HepG2 (cell line): ENCODE measurements around the gene FAM193A. TPM values are rescaled to one million over a fixed set of nuclear protein-coding genes. Genes with fewer than 3 reads are reported as not detected.

Experiments
- ATAC-seq: fragments of 200-7000 bp; cut with Tn5 transposase; 3 replicates; pipeline ENCODE4 v1.9.1; 2020; ENCODE audit warnings: mild to moderate bottlenecking, moderate library complexity
- BruUV-seq: library from RNA; stranded (reverse); fragments of 400-500 nt; replicated peaks from 2 replicates; lab custom pipeline; 2021; lab: Mats Ljungman, UMichigan
- CTCF ChIA-PET: fragments of 300-600 bp; formaldehyde crosslinking; extraction: SDS; loops from one replicate; lab custom pipeline; 2021; ENCODE audit warnings: low total read pairs, inconsistent platforms, low intra/inter-chr PET ratio; lab: Yijun Ruan, JAX
- POLR2A ChIA-PET: fragments of 350-600 bp; sonication (Branson Sonifier 250); formaldehyde crosslinking; loops from one replicate; lab custom pipeline; 2020; ENCODE audit warnings: antibody characterized with exemption, inconsistent platforms; lab: Yijun Ruan, JAX
- DNase-seq: peaks from one replicate; pipeline ENCODE4 v3.0.0-alpha.2; 2015; ENCODE audit warnings: low spot score
- FAIRE-seq: peaks from 3 replicates; lab custom pipeline; 2011; peaks lifted over from hg19 to GRCh38; lab: Jason Lieb, UNC
- H2AFZ ChIP-seq: one replicate; pipeline ENCODE4 v1.6.1; 2011; ENCODE audit warnings: low read length, inconsistent platforms
- H3K27ac ChIP-seq: fragments of 300-600 bp; 3 replicates; pipeline ENCODE4 v1.8.0; 2011; ENCODE audit warnings: mixed run types, mild to moderate bottlenecking, mixed read lengths, low read length, inconsistent platforms; ENCODE audit not compliant: insufficient read depth; ENCODE audit errors: extremely low read length
- H3K27me3 ChIP-seq, 2 experiments: fragments of 200-600 bp in 1 of 2; 2 replicates in 1 of 2; 3 replicates in 1 of 2; pipeline versions ENCODE4 v1.6.0 to v1.8.0; 2011; ENCODE audit warnings: low read length in 2 of 2, mild to moderate bottlenecking in 2 of 2, moderate library complexity in 2 of 2, inconsistent platforms in 1 of 2; ENCODE audit not compliant: insufficient read depth in 2 of 2, control insufficient read depth in 1 of 2
- H3K36me3 ChIP-seq, 2 experiments: fragments of 200-600 bp in 1 of 2; replicated peaks in 1 of 2; 2 replicates in 1 of 2; 3 replicates in 1 of 2; pipeline versions ENCODE4 v1.5.1 to v1.8.0; 2011; ENCODE audit warnings: low read length in 2 of 2, inconsistent platforms in 1 of 2; ENCODE audit not compliant: insufficient read depth in 2 of 2, control insufficient read depth in 1 of 2
- H3K4me1 ChIP-seq: 2 replicates; pipeline ENCODE4 v1.5.1; 2012; ENCODE audit warnings: low read length, inconsistent platforms; ENCODE audit not compliant: insufficient read depth
- H3K4me2 ChIP-seq: 2 replicates; pipeline ENCODE4 v1.6.0; 2011; ENCODE audit warnings: low read depth, low read length, inconsistent platforms
- H3K4me3 ChIP-seq, 3 experiments: fragments of 200-600 bp in 1 of 3; sonication (generic), shearing (Covaris generic) in 1 of 3; replicated peaks in 1 of 3; 2 replicates each; pipeline ENCODE4 v1.5.1; 2011 to 2016; ENCODE audit warnings: low read length in 3 of 3, inconsistent platforms in 2 of 3, low read depth in 2 of 3, mild to moderate bottlenecking in 2 of 3, control low read depth in 1 of 3, mixed read lengths in 1 of 3; ENCODE audit not compliant: insufficient read depth in 1 of 3
- H3K79me2 ChIP-seq: one replicate; pipeline ENCODE4 v1.6.1; 2011; ENCODE audit warnings: low read length, inconsistent platforms; ENCODE audit not compliant: insufficient read depth
- H3K9ac ChIP-seq: 2 replicates; pipeline ENCODE4 v1.6.0; 2011; ENCODE audit warnings: mild to moderate bottlenecking, low read depth, low read length, inconsistent platforms; ENCODE audit not compliant: insufficient read depth
- H3K9me3 ChIP-seq: 2 replicates; pipeline ENCODE4 v1.5.1; 2012; ENCODE audit warnings: mild to moderate bottlenecking, low read length
- H4K20me1 ChIP-seq: 2 replicates; pipeline ENCODE4 v1.6.0; 2011; ENCODE audit warnings: inconsistent platforms, mild to moderate bottlenecking, low read length, moderate library complexity; ENCODE audit not compliant: insufficient read depth
- ETV6 ChIP-seq: sonication (generic); formaldehyde crosslinking; conservative IDR thresholded peaks from 2 replicates; pipeline ENCODE4 v1.4.0; 2020; ENCODE audit warnings: missing genetic modification reagents
- MAFK ChIP-seq, 2 experiments: IDR thresholded peaks in 1 of 2; conservative IDR thresholded peaks in 1 of 2; 2 replicates each; pipeline ENCODE4 v1.6.1; 2011; ENCODE audit warnings: improper control_type of control experiment in 2 of 2, low read length in 2 of 2
- RFXAP ChIP-seq: sonication (generic); formaldehyde crosslinking; IDR thresholded peaks from 2 replicates; pipeline ENCODE4 v1.4.0; 2020; ENCODE audit warnings: missing genetic modification reagents, borderline replicate concordance
- SNAI1 ChIP-seq: sonication (generic); formaldehyde crosslinking; IDR thresholded peaks from 2 replicates; pipeline ENCODE4 v1.5.0; 2020; ENCODE audit warnings: mild to moderate bottlenecking, missing genetic modification reagents, borderline replicate concordance
- TEF ChIP-seq: sonication (generic); formaldehyde crosslinking; IDR thresholded peaks from 2 replicates; pipeline ENCODE4 v1.5.0; 2020; ENCODE audit warnings: missing genetic modification reagents
- ZNF138 ChIP-seq: sonication (generic); formaldehyde crosslinking; IDR thresholded peaks from 2 replicates; pipeline ENCODE4 v1.5.0; 2020; ENCODE audit warnings: mild to moderate bottlenecking, low read depth, missing genetic modification reagents
- ZNF256 ChIP-seq: sonication (generic); formaldehyde crosslinking; conservative IDR thresholded peaks from 2 replicates; pipeline ENCODE4 v1.4.0; 2020; ENCODE audit warnings: missing genetic modification reagents
- ZNF839 ChIP-seq: sonication (generic); formaldehyde crosslinking; IDR thresholded peaks from 2 replicates; pipeline ENCODE4 v1.4.0; 2020; ENCODE audit warnings: missing genetic modification reagents, mild to moderate bottlenecking, borderline replicate concordance
- WGBS: methylation state at CpG from one replicate; pipeline ENCODE4 v1.1.6; 2017; ENCODE audit warnings: low lambda C conversion rate; 5-methylcytosine and 5-hydroxymethylcytosine counted together
- in situ Hi-C: cut with HindIII; loops from 2 replicates; pipeline ENCODE4 v1.10.0; 2017; ENCODE audit warnings: low pct_unique_long_range_greater_than_20kb; ENCODE audit not compliant: extremely low pct_ligation_motif_present
- intact Hi-C: fragments of 100-400 bp; cut with micrococcal nuclease; formaldehyde crosslinking; loops from one replicate; pipeline ENCODE4 v1.10.0; 2022; ENCODE audit not compliant: unreplicated experiment
- polyA plus RNA-seq, 8 experiments: library from polyadenylated mRNA; depleted of rRNA in 3 of 8; stranded (reverse) in 7 of 8; unstranded in 1 of 8; fragments of >200 nt; fragmentation: Illumina TruSeq in 4 of 8; extraction: Trizol in 4 of 8; gene quantifications; 2 replicates each; pipeline versions ENCODE4 v1.2.1 to v1.2.3, GENCODE V29; 2011 to 2016; ENCODE audit warnings: low read depth in 4 of 8, missing spikeins in 1 of 8, mixed read lengths in 1 of 8; ENCODE audit not compliant: insufficient read depth in 1 of 8
- total RNA-seq, 5 experiments: library from RNA; depleted of rRNA; stranded (reverse); fragments of >200 nt; fragmentation: Illumina TruSeq; extraction: Trizol; gene quantifications; 2 replicates each; pipeline ENCODE4 v1.2.3, GENCODE V29; 2016; ENCODE audit warnings: low read depth in 1 of 5

The FAM193A gene
- total and polyA plus RNA-seq, 2 of the 13 experiments (the other 11 are each of a cell fraction or from before 2014, with no cell fraction given) = 5.7 to 8.7 TPM

- H3K79me2 ChIP-seq = peaks cover 22% of the 10 kb centered on the region
- no peaks in the 10 kb centered on the region for H4K20me1 ChIP-seq
- peaks cover 32% of the 10 kb centered on the region for H3K4me1 ChIP-seq
- H3K9ac ChIP-seq = no peak overlapping the region
- ChIA-PET POLR2A (no interaction called here), CTCF (no interaction called here)
- WGBS = 95% methylated on average over 17 of the region's 19 CpGs
- no peak overlapping the region for H3K27ac ChIP-seq
- no peak for TF ChIP-seq ETV6 (CRISPR knock-in tag)
- TF ChIP-seq ZNF839 (CRISPR knock-in tag) = no peak
- TF ChIP-seq TEF (CRISPR knock-in tag) = no peak
- no peak for TF ChIP-seq ZNF256 (CRISPR knock-in tag)
- no peak for TF ChIP-seq SNAI1
- no peak for TF ChIP-seq RFXAP (CRISPR knock-in tag)
- no peak for TF ChIP-seq ZNF138 (CRISPR knock-in tag)
- no peak for TF ChIP-seq MAFK (conservative IDR thresholded peaks at IDR 0.05 in 1 of 2, IDR thresholded peaks at IDR 0.05 in 1 of 2; ENCODE audit: low read length in 2 of 2)
- H3K27me3 ChIP-seq = no peaks in the 10 kb centered on the region
- no peaks in the 10 kb centered on the region for H3K9me3 ChIP-seq
- no peak overlapping the region for H2AFZ ChIP-seq
- BruUV-seq = no TSS peak
- H3K36me3 ChIP-seq = peaks cover 8 to 23% of the 10 kb centered on the region in 2 experiments
- H3K4me3 ChIP-seq = no peak overlapping the region
- intact Hi-C loops = loop anchor here (10.0 kb wide), 1 partner anchor 114 kb away; no protein-coding TSS in a partner anchor
- DNase-seq (no peak), FAIRE-seq (no peak), ATAC-seq (no peak)
- in situ Hi-C loops = no loop called here
- no peak overlapping the region for H3K4me2 ChIP-seq
These were observed 214.5 kb downstream of the FAM193A start for GRCh38 chr4:2750719-2751605.
